NT2/D1 (cell line): ENCODE data around the gene CTNNB1.

Experiments
- SUZ12 ChIP-seq: IDR thresholded peaks from 2 replicates; pipeline ENCODE4 v1.6.1; 2011; ENCODE audit not compliant: insufficient read length, insufficient read depth; ENCODE audit errors: extremely low read depth
- YY1 ChIP-seq: IDR thresholded peaks from 2 replicates; pipeline ENCODE4 v1.6.1; 2011; ENCODE audit not compliant: insufficient read length, insufficient read depth
- ZNF274 ChIP-seq: IDR thresholded peaks from 2 replicates; pipeline ENCODE4 v1.6.1; 2011; ENCODE audit warnings: mild to moderate bottlenecking, low read depth, low read length

DNA sequence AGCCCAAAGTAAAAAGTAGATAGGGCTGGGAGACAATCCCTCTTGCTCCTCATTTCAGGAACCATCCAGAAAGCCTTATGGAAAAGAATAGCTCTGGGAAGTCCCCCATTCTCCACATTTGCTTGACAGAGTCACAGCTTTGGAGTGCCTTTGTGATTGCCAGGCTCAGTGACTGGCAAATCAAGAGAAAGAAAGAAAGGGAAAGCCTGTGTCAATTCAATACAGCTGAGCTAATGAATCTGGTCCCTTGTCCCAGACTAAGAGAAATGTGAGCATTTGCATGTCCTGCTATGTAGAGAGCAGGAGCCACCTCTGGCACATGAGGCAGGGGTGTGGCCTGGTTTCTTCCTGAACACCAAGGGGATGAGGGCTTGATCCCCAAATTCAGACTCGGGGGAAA is 14.9 kb upstream of the CTNNB1 start:
- TF ChIP-seq ZNF274 = no peak
- no peak for TF ChIP-seq SUZ12
- no peak for TF ChIP-seq YY1
